GM12878 (cell line): Measurements from ENCODE around the gene P2RX7. TPM values are rescaled to one million over a fixed set of nuclear protein-coding genes. Genes with fewer than 3 reads are reported as not detected.

Source experiments
- ATAC-seq: fragments of 200-7000 bp; cut with Tn5 transposase; 3 replicates; pipeline ENCODE4 v1.9.1; 2020; ENCODE audit warnings: mild to moderate bottlenecking, moderate library complexity
- BruUV-seq: library from RNA; stranded (reverse); fragments of 400-500 nt; replicated peaks from 2 replicates; lab custom pipeline; 2021; lab: Mats Ljungman, UMichigan
- CTCF ChIA-PET: fragments of 300-600 bp; sonication (Branson Sonifier 250); formaldehyde crosslinking; extraction: SDS; loops from one replicate; lab custom pipeline; 2021; ENCODE audit warnings: inconsistent platforms; lab: Yijun Ruan, JAX
- POLR2A ChIA-PET: fragments of 350-600 bp; formaldehyde crosslinking; extraction: SDS; loops from one replicate; lab custom pipeline; 2021; ENCODE audit warnings: inconsistent platforms; lab: Charles Lee
- RAD21 ChIA-PET: fragments of 300-600 bp; sonication (Branson Sonifier 250); formaldehyde crosslinking; loops from one replicate; lab custom pipeline; 2023; ENCODE audit warnings: antibody characterized with exemption; ENCODE audit not compliant: unreplicated experiment; lab: Charles Lee
- SMC1A ChIA-PET: fragments of 300-600 bp; sonication (Branson Sonifier 250); formaldehyde crosslinking; loops from one replicate; lab custom pipeline; 2023; ENCODE audit not compliant: unreplicated experiment, uncharacterized antibody; lab: Charles Lee
- DNase-seq: peaks from one replicate; pipeline ENCODE4 v3.0.0-alpha.2; 2011; ENCODE audit warnings: low read depth, low spot score
- FAIRE-seq: peaks from 3 replicates; lab custom pipeline; 2011; peaks lifted over from hg19 to GRCh38; lab: Jason Lieb, UNC
- H2AFZ ChIP-seq: 2 replicates; pipeline ENCODE4 v1.6.0; 2011; ENCODE audit warnings: low read depth, low read length, control low read depth; ENCODE audit not compliant: control insufficient read depth
- H3K27ac ChIP-seq: 2 replicates; pipeline ENCODE4 v1.5.1; 2011; ENCODE audit warnings: control low read depth; ENCODE audit not compliant: control insufficient read depth, insufficient read depth
- H3K27me3 ChIP-seq, 2 experiments: replicated peaks in 1 of 2; 2 replicates each; pipeline versions ENCODE4 v1.6.0 to v1.6.1; 2011; ENCODE audit warnings: low read length in 1 of 2; ENCODE audit not compliant: control insufficient read depth in 2 of 2, insufficient read depth in 2 of 2
- H3K36me3 ChIP-seq, 2 experiments: 2 replicates each; pipeline ENCODE4 v1.5.1; 2011; ENCODE audit warnings: low read length in 1 of 2; ENCODE audit not compliant: control insufficient read depth in 2 of 2, insufficient read depth in 2 of 2
- H3K4me1 ChIP-seq: 2 replicates; pipeline ENCODE4 v1.6.1; 2011; ENCODE audit warnings: mild to moderate bottlenecking, low read length, moderate library complexity, mixed read lengths; ENCODE audit not compliant: control insufficient read depth, insufficient read depth
- H3K4me2 ChIP-seq: 2 replicates; pipeline ENCODE4 v1.6.0; 2011; ENCODE audit warnings: control low read depth; ENCODE audit not compliant: control insufficient read depth, insufficient read depth
- H3K4me3 ChIP-seq: fragments of 200-600 bp; sonication (generic); 2 replicates; pipeline ENCODE4 v1.5.1; 2016
- H3K79me2 ChIP-seq: 2 replicates; pipeline ENCODE4 v1.6.0; 2011; ENCODE audit warnings: low read length; ENCODE audit not compliant: control insufficient read depth, insufficient read depth
- H3K9ac ChIP-seq: 2 replicates; pipeline ENCODE4 v1.8.0; 2011; ENCODE audit warnings: low read length, control low read depth, mixed read lengths; ENCODE audit not compliant: control insufficient read depth, insufficient read depth
- H3K9me3 ChIP-seq: replicated peaks from 3 replicates; pipeline ENCODE4 v1.5.1; 2011; ENCODE audit warnings: mild to moderate bottlenecking, low read length; ENCODE audit not compliant: control insufficient read depth, insufficient read depth
- H4K20me1 ChIP-seq: 2 replicates; pipeline ENCODE4 v1.6.0; 2011; ENCODE audit not compliant: control insufficient read depth, insufficient read depth
- CHD2 ChIP-seq: IDR thresholded peaks from 2 replicates; pipeline ENCODE4 v1.6.1; 2011; ENCODE audit warnings: low read depth, low read length, improper control_type of control experiment, borderline replicate concordance
- DPF2 ChIP-seq: fragments of 450-650 bp; IDR thresholded peaks from 2 replicates; pipeline ENCODE4 v1.6.1; 2017; ENCODE audit warnings: mild to moderate bottlenecking
- KDM1A ChIP-seq: fragments of 200-600 bp; sonication (generic); IDR thresholded peaks from 2 replicates; pipeline ENCODE4 v1.6.1; 2016; ENCODE audit warnings: borderline replicate concordance
- KLF5 ChIP-seq: fragments of 450-650 bp; IDR thresholded peaks from 2 replicates; pipeline ENCODE4 v1.6.1; 2014; ENCODE audit warnings: mild to moderate bottlenecking; ENCODE audit not compliant: partially characterized antibody
- MXI1 ChIP-seq: fragments of 150-350 bp; IDR thresholded peaks from 2 replicates; pipeline ENCODE4 v1.6.1; 2011; ENCODE audit warnings: low read depth, mild to moderate bottlenecking, inconsistent platforms, low read length, improper control_type of control experiment
- PAX5 ChIP-seq: IDR thresholded peaks from 2 replicates; pipeline ENCODE4 v1.6.1; 2011; ENCODE audit warnings: low read depth, low read length, borderline replicate concordance
- POLR2A ChIP-seq: IDR thresholded peaks from 2 replicates; pipeline ENCODE4 v1.6.1; 2011; ENCODE audit warnings: low read depth, mild to moderate bottlenecking, low read length
- SKIL ChIP-seq: fragments of 450-650 bp; IDR thresholded peaks from 2 replicates; pipeline ENCODE4 v1.6.1; 2017; ENCODE audit warnings: mild to moderate bottlenecking, low read depth, inconsistent platforms; ENCODE audit not compliant: poor library complexity, severe bottlenecking
- SREBF2 ChIP-seq: IDR thresholded peaks from 2 replicates; pipeline ENCODE4 v1.6.1; 2012; ENCODE audit warnings: mild to moderate bottlenecking, low read length
- WGBS: methylation state at CpG from one replicate; pipeline ENCODE4 v1.1.6; 2016; ENCODE audit warnings: low lambda C conversion rate; ENCODE audit not compliant: insufficient replicate concordance, insufficient coverage; ENCODE audit errors: missing lambda C conversion rate; 5-methylcytosine and 5-hydroxymethylcytosine counted together
- in situ Hi-C: fragments of 300-500 bp; cut with MboI; formaldehyde crosslinking; loops from 9 replicates; pipeline ENCODE4 v1.14.3; 2018; ENCODE audit warnings: mixed read lengths
- intact Hi-C: fragments of 100-400 bp; cut with micrococcal nuclease; formaldehyde crosslinking; loops from one replicate; pipeline ENCODE4 v1.14.2; 2022; ENCODE audit not compliant: unreplicated experiment
- polyA plus RNA-seq, 11 experiments: library from polyadenylated mRNA; depleted of rRNA in 4 of 11; unstranded in 6 of 11; stranded (reverse) in 5 of 11; fragments of >200 nt; fragmentation: Nextera tagmentation in 4 of 11; fragmentation: Illumina TruSeq in 1 of 11; extraction: Ambion mirVana in 4 of 11; extraction: Trizol in 1 of 11; gene quantifications; 1 replicate in 1 of 11; 2 replicates in 10 of 11; pipeline versions ENCODE4 v1.2.1 to v1.2.3, GENCODE V29; 2011 to 2016; ENCODE audit warnings: inconsistent platforms in 2 of 11, missing spikeins in 2 of 11, low read depth in 1 of 11
- total RNA-seq, 4 experiments: library from RNA; depleted of rRNA in 3 of 4; stranded (reverse); fragments of >200 nt in 3 of 4; fragmentation: Illumina TruSeq in 1 of 4; extraction: Trizol in 1 of 4; gene quantifications; 2 replicates each; pipeline versions ENCODE4 v1.2.1 to v1.2.3, GENCODE V29; 2013 to 2021
- TF ChIP-seq, protein P1 (sequence below): fragments of 150-350 bp; IDR thresholded peaks from 2 replicates; pipeline ENCODE4 v1.6.1; 2016; ENCODE audit warnings: low read depth, low read length
- TF ChIP-seq, protein P2 (sequence below): fragments of 450-650 bp; IDR thresholded peaks from 2 replicates; pipeline ENCODE4 v1.6.1; 2017; ENCODE audit warnings: antibody characterized with exemption, mild to moderate bottlenecking, moderate library complexity
- TF ChIP-seq, protein P3 (sequence below): fragments of 450-650 bp; IDR thresholded peaks from 2 replicates; pipeline ENCODE4 v1.6.1; 2014; ENCODE audit warnings: mild to moderate bottlenecking
- TF ChIP-seq, protein P4 (sequence below): IDR thresholded peaks from 2 replicates; pipeline ENCODE4 v1.6.1; 2011; ENCODE audit warnings: borderline replicate concordance, low read depth, mild to moderate bottlenecking, moderate library complexity, mixed read lengths, low read length; ENCODE audit not compliant: insufficient read depth; ENCODE audit errors: extremely low read length

Gene P2RX7
- total and polyA plus RNA-seq, 10 of the 15 experiments (the other 5 are each of a cell fraction or from before 2014, with no cell fraction given): 0.74 to 2.6 (median 1.5) TPM

DNA sequence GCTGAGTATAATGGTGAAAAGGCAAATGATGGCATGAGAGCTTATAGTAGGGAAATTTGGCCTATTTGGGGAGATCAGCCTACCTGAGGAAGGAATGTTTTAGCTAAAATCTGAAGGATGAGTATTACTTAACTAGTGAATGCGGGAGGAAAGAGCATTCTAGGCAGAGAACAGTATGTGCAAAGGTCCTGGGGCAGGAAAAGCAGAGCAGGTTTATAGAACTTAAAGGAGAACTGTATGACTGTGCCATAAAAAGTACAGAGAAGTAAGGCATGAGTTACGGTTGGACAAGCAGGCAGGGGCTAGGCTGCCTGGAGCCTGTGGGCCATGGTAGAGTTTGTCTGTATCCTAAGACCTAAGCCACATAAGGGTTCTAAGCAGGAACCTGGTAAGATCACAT, 55.6 kb downstream of the P2RX7 start:
- DNase-seq: no peak
- no peaks in the 10 kb centered on the region; the same call in 1 of the 3 replicates for H3K9me3 ChIP-seq
- H3K27me3 ChIP-seq: no peaks in the 10 kb centered on the region
- CTCF ChIA-PET: no interaction called here
- no TSS peak for BruUV-seq
- no peak overlapping the region for H3K9ac ChIP-seq
- H4K20me1 ChIP-seq: no peaks in the 10 kb centered on the region
- no peak for FAIRE-seq
- peaks cover 9% of the 10 kb centered on the region for H3K4me1 ChIP-seq
- in situ Hi-C loops (no loop called here), intact Hi-C loops (no loop called here)
- no peak overlapping the region for H3K4me2 ChIP-seq
- no peak for ATAC-seq
- no peak overlapping the region for H3K4me3 ChIP-seq
- no peak overlapping the region for H2AFZ ChIP-seq
- H3K36me3 ChIP-seq: no peaks in the 10 kb centered on the region
- no peaks in the 10 kb centered on the region for H3K79me2 ChIP-seq
- H3K27ac ChIP-seq: no peak overlapping the region
- SMC1A ChIA-PET: interaction anchor here (1.1 to 2.8 kb wide), 2 partner anchors 10 to 20 kb away, joined by 3 to 8 read pairs; no protein-coding TSS in a partner anchor
- POLR2A ChIA-PET: no interaction called here
- RAD21 ChIA-PET: no interaction called here
- 76% methylated on average over 2 of the region's 2 CpGs for WGBS
- TF ChIP-seq CHD2 (no peak), KLF5 (no peak), POLR2A (no peak), KDM1A (no peak), SKIL (no peak), SREBF2 (no peak), MXI1 (no peak), PAX5 (no peak), DPF2 (no peak)
- TF ChIP-seq, protein P1, sequence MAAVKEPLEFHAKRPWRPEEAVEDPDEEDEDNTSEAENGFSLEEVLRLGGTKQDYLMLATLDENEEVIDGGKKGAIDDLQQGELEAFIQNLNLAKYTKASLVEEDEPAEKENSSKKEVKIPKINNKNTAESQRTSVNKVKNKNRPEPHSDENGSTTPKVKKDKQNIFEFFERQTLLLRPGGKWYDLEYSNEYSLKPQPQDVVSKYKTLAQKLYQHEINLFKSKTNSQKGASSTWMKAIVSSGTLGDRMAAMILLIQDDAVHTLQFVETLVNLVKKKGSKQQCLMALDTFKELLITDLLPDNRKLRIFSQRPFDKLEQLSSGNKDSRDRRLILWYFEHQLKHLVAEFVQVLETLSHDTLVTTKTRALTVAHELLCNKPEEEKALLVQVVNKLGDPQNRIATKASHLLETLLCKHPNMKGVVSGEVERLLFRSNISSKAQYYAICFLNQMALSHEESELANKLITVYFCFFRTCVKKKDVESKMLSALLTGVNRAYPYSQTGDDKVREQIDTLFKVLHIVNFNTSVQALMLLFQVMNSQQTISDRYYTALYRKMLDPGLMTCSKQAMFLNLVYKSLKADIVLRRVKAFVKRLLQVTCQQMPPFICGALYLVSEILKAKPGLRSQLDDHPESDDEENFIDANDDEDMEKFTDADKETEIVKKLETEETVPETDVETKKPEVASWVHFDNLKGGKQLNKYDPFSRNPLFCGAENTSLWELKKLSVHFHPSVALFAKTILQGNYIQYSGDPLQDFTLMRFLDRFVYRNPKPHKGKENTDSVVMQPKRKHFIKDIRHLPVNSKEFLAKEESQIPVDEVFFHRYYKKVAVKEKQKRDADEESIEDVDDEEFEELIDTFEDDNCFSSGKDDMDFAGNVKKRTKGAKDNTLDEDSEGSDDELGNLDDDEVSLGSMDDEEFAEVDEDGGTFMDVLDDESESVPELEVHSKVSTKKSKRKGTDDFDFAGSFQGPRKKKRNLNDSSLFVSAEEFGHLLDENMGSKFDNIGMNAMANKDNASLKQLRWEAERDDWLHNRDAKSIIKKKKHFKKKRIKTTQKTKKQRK: no peak
- TF ChIP-seq, protein P2, sequence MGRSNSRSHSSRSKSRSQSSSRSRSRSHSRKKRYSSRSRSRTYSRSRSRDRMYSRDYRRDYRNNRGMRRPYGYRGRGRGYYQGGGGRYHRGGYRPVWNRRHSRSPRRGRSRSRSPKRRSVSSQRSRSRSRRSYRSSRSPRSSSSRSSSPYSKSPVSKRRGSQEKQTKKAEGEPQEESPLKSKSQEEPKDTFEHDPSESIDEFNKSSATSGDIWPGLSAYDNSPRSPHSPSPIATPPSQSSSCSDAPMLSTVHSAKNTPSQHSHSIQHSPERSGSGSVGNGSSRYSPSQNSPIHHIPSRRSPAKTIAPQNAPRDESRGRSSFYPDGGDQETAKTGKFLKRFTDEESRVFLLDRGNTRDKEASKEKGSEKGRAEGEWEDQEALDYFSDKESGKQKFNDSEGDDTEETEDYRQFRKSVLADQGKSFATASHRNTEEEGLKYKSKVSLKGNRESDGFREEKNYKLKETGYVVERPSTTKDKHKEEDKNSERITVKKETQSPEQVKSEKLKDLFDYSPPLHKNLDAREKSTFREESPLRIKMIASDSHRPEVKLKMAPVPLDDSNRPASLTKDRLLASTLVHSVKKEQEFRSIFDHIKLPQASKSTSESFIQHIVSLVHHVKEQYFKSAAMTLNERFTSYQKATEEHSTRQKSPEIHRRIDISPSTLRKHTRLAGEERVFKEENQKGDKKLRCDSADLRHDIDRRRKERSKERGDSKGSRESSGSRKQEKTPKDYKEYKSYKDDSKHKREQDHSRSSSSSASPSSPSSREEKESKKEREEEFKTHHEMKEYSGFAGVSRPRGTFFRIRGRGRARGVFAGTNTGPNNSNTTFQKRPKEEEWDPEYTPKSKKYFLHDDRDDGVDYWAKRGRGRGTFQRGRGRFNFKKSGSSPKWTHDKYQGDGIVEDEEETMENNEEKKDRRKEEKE: no peak
- TF ChIP-seq, protein P3, sequence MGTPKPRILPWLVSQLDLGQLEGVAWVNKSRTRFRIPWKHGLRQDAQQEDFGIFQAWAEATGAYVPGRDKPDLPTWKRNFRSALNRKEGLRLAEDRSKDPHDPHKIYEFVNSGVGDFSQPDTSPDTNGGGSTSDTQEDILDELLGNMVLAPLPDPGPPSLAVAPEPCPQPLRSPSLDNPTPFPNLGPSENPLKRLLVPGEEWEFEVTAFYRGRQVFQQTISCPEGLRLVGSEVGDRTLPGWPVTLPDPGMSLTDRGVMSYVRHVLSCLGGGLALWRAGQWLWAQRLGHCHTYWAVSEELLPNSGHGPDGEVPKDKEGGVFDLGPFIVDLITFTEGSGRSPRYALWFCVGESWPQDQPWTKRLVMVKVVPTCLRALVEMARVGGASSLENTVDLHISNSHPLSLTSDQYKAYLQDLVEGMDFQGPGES: no peak
- TF ChIP-seq, protein P4, sequence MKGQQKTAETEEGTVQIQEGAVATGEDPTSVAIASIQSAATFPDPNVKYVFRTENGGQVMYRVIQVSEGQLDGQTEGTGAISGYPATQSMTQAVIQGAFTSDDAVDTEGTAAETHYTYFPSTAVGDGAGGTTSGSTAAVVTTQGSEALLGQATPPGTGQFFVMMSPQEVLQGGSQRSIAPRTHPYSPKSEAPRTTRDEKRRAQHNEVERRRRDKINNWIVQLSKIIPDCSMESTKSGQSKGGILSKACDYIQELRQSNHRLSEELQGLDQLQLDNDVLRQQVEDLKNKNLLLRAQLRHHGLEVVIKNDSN: no peak
